Keratinocyte (primary cell): ENCODE results near the gene CWH43. TPM values are rescaled to one million over a fixed set of nuclear protein-coding genes. Genes with fewer than 3 reads are reported as not detected.
A peak's percentile ranks its signal among the peaks of the same experiment; 100 is the strongest.

Experiments used
- DNase-seq: peaks from one replicate; pipeline ENCODE4 v3.0.0-alpha.2; 2011; ENCODE audit warnings: low read depth, missing footprints, low spot score
- FAIRE-seq: peaks from 2 replicates; lab custom pipeline; 2011; peaks lifted over from hg19 to GRCh38; lab: Jason Lieb, UNC
- H2AFZ ChIP-seq: 2 replicates; pipeline ENCODE4 v1.6.0; 2012; ENCODE audit warnings: low read length, control low read depth, inconsistent platforms; ENCODE audit not compliant: control insufficient read depth
- H3K27ac ChIP-seq: 2 replicates; pipeline ENCODE4 v1.5.1; 2011; ENCODE audit warnings: low read length; ENCODE audit not compliant: control insufficient read depth, insufficient read depth
- H3K27me3 ChIP-seq: 3 replicates; pipeline ENCODE4 v1.6.0; 2011; ENCODE audit warnings: low read length; ENCODE audit not compliant: control insufficient read depth, insufficient read depth; ENCODE audit errors: extremely low read depth
- H3K36me3 ChIP-seq, 2 experiments: 2 replicates in 1 of 2; 3 replicates in 1 of 2; pipeline ENCODE4 v1.5.1; 2011; ENCODE audit warnings: low read length in 2 of 2, mild to moderate bottlenecking in 1 of 2; ENCODE audit not compliant: control insufficient read depth in 2 of 2, insufficient read depth in 2 of 2; ENCODE audit errors: extremely low read depth in 1 of 2
- H3K4me1 ChIP-seq: 3 replicates; pipeline ENCODE4 v1.5.1; 2011; ENCODE audit warnings: low read length; ENCODE audit not compliant: control insufficient read depth, insufficient read depth; ENCODE audit errors: extremely low read depth
- H3K4me2 ChIP-seq: 3 replicates; pipeline ENCODE4 v1.6.0; 2011; ENCODE audit warnings: low read depth, low read length; ENCODE audit not compliant: control insufficient read depth, insufficient read depth; ENCODE audit errors: extremely low read depth
- H3K4me3 ChIP-seq, 3 experiments: fragments of 200-600 bp in 1 of 3; sonication (generic) in 1 of 3; 2 replicates in 2 of 3; 3 replicates in 1 of 3; pipeline ENCODE4 v1.5.1; 2011 to 2016; ENCODE audit warnings: low read length in 3 of 3, mild to moderate bottlenecking in 3 of 3, control low read depth in 2 of 3, inconsistent platforms in 1 of 3, low read depth in 1 of 3, mixed read lengths in 1 of 3, mixed run types in 1 of 3, moderate library complexity in 1 of 3; ENCODE audit not compliant: control insufficient read depth in 2 of 3, insufficient read depth in 2 of 3; ENCODE audit errors: extremely low read depth in 1 of 3
- H3K79me2 ChIP-seq: 2 replicates; pipeline ENCODE4 v1.6.0; 2012; ENCODE audit warnings: low read length; ENCODE audit not compliant: control insufficient read depth, insufficient read depth
- H3K9ac ChIP-seq: 3 replicates; pipeline ENCODE4 v1.6.0; 2011; ENCODE audit warnings: low read length; ENCODE audit not compliant: control insufficient read depth, insufficient read depth; ENCODE audit errors: extremely low read depth
- H3K9me1 ChIP-seq: 3 replicates; pipeline ENCODE4 v1.6.0; 2011; ENCODE audit warnings: low read length; ENCODE audit not compliant: control insufficient read depth, insufficient read depth; ENCODE audit errors: extremely low read depth
- H3K9me3 ChIP-seq: 2 replicates; pipeline ENCODE4 v1.5.1; 2012; ENCODE audit warnings: low read depth, low read length; ENCODE audit not compliant: control insufficient read depth
- H4K20me1 ChIP-seq: 3 replicates; pipeline ENCODE4 v1.6.0; 2011; ENCODE audit warnings: low read length; ENCODE audit not compliant: control insufficient read depth, insufficient read depth; ENCODE audit errors: extremely low read depth
- EZH2 ChIP-seq: IDR thresholded peaks from one replicate; pipeline ENCODE4 v1.6.1; 2012; ENCODE audit warnings: inconsistent platforms, mild to moderate bottlenecking, low read length, moderate library complexity
- dilution Hi-C: fragments of 300-500 bp; cut with MboI; formaldehyde crosslinking; loops from one replicate; pipeline ENCODE4 v1.7.0; 2020; ENCODE audit warnings: low sequenced_read_pairs; ENCODE audit not compliant: extremely low pct_ligation_motif_present
- polyA plus RNA-seq, 5 experiments: library from polyadenylated mRNA; depleted of rRNA in 3 of 5; stranded (reverse) in 3 of 5; stranded (forward) in 1 of 5; unstranded in 1 of 5; fragments of >200 nt; gene quantifications; 1 replicate in 1 of 5; 2 replicates in 3 of 5; 3 replicates in 1 of 5; pipeline versions ENCODE4 v1.2.1 to v1.2.3, GENCODE V29; 2011 to 2012; ENCODE audit warnings: missing spikeins in 2 of 5, low read depth in 1 of 5, low replicate concordance in 1 of 5
- TF ChIP-seq, protein P1 (sequence below), 3 experiments: IDR thresholded peaks in 1 of 3; conservative IDR thresholded peaks in 1 of 3; optimal IDR thresholded peaks in 1 of 3; 2 replicates in 2 of 3; 3 replicates in 1 of 3; pipeline versions ENCODE3 to v1.5.1; 2011; ENCODE audit warnings: low read length in 3 of 3, mild to moderate bottlenecking in 3 of 3, moderate library complexity in 2 of 3, control low read depth in 1 of 3, inconsistent platforms in 1 of 3; ENCODE audit not compliant: insufficient read depth in 2 of 3; ENCODE audit errors: extremely low read depth in 1 of 3

CWH43 gene
- polyA plus RNA-seq, 1 donor (not counting 4 experiments of a cell fraction or from before 2014, with no cell fraction given), result 10.9 TPM

DNA sequence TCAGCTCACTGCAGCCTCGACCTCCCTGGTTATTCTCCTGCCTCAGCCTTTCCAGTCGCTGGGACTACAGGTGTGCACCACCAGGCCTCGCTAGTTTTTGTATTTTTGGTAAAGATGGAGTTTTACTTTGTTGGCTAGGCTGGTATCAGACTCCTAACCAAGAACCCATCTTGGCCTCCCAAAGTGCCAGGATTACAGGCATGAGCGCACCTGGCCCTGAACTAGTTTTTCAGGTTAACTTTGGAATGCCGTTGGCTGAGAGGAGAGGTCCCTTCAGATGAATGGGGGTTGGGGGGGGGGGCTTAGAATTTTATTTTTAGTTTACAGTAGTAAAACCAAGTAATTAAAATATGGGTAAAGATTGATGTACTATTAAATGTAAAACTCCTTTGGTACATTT, 23.4 kb upstream of the CWH43 start:
- Histone ChIP-seq H3K79me2 (no peaks in the 10 kb centered on the region), H3K27ac (no peak overlapping the region), H3K9ac (no peak overlapping the region), H3K4me1 (peaks cover 16% of the 10 kb centered on the region), H3K9me3 (no peaks in the 10 kb centered on the region), H2AFZ (no peak overlapping the region), H3K4me2 (no peak overlapping the region), H4K20me1 (no peaks in the 10 kb centered on the region), H3K36me3 (no peaks in the 10 kb centered on the region), H3K9me1 (no peaks in the 10 kb centered on the region), H3K4me3 (no peak overlapping the region), H3K27me3 (no peaks in the 10 kb centered on the region)
- dilution Hi-C loops, result no loop called here
- FAIRE-seq (no peak), DNase-seq (no peak)
- TF ChIP-seq, protein P1, sequence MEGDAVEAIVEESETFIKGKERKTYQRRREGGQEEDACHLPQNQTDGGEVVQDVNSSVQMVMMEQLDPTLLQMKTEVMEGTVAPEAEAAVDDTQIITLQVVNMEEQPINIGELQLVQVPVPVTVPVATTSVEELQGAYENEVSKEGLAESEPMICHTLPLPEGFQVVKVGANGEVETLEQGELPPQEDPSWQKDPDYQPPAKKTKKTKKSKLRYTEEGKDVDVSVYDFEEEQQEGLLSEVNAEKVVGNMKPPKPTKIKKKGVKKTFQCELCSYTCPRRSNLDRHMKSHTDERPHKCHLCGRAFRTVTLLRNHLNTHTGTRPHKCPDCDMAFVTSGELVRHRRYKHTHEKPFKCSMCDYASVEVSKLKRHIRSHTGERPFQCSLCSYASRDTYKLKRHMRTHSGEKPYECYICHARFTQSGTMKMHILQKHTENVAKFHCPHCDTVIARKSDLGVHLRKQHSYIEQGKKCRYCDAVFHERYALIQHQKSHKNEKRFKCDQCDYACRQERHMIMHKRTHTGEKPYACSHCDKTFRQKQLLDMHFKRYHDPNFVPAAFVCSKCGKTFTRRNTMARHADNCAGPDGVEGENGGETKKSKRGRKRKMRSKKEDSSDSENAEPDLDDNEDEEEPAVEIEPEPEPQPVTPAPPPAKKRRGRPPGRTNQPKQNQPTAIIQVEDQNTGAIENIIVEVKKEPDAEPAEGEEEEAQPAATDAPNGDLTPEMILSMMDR (optimal IDR thresholded peaks at IDR 0.05 in 1 of 3, IDR thresholded peaks at IDR 0.05 in 1 of 3, conservative IDR thresholded peaks at IDR 0.05 in 1 of 3; ENCODE audit: extremely low read depth in 1 of 3, insufficient read depth in 2 of 3, low read length in 3 of 3), result no peak
- TF ChIP-seq EZH2, result no peak

DNA sequence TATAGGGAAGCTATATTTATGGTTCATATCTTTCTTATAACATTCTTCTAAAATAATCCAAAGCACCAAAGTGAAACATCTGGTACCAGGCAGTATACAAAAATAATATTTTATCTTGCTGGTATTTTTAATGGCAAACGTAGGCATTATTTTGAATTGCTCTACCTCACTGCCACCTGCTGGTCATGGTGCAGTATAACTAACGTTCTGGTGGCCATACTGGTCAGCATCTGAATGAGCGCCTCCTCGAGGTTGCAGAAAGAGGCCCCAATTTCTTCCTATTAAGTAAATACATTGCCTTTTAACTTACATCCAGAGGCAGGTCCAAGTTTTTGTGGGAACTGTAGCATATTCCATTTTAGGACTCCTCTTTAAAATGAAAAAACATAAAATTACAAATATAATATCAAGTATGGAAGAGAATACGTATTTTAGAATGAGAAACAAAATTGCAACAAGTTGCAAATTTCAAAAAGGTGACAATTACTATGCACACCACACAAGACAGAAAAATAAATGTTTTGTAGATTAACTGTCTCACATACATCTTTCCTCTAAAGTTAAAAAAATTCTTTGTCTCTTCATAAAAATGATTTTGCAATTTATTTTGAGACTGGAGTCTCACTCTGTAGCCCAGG, 22.9 kb upstream of the CWH43 start:
- dilution Hi-C loops, result no loop called here
- DNase-seq (no peak), FAIRE-seq (peak; percentile 81)
- H3K9ac ChIP-seq, result no peak overlapping the region
- H3K4me3 ChIP-seq, result no peak overlapping the region
- no peak overlapping the region for H3K27ac ChIP-seq
- H3K4me1 ChIP-seq, result peaks cover 22% of the 10 kb centered on the region
- no peaks in the 10 kb centered on the region for H4K20me1 ChIP-seq
- H3K4me2 ChIP-seq, result no peak overlapping the region
- H2AFZ ChIP-seq, result no peak overlapping the region
- H3K9me3 ChIP-seq, result no peaks in the 10 kb centered on the region
- no peaks in the 10 kb centered on the region for H3K9me1 ChIP-seq
- no peaks in the 10 kb centered on the region for H3K79me2 ChIP-seq
- no peaks in the 10 kb centered on the region for H3K27me3 ChIP-seq
- TF ChIP-seq, protein P1 (optimal IDR thresholded peaks at IDR 0.05 in 1 of 3, IDR thresholded peaks at IDR 0.05 in 1 of 3, conservative IDR thresholded peaks at IDR 0.05 in 1 of 3; ENCODE audit: extremely low read depth in 1 of 3, insufficient read depth in 2 of 3, low read length in 3 of 3), result peak; percentile 88 to 99 (median 96)
- TF ChIP-seq EZH2, result no peak
- no peaks in the 10 kb centered on the region for H3K36me3 ChIP-seq
